ENCODE results near the gene CTXN1. TPM values are rescaled to one million over a fixed set of nuclear protein-coding genes. Genes with fewer than 3 reads are reported as not detected.

The CTXN1 gene
- polyA plus RNA-seq, 1 of the 3 experiments (the other 2 are of a cell fraction), result 53.8 TPM

- Histone ChIP-seq H2AFZ (ENCODE audit: low read depth) (no peak overlapping the region), H3K27ac (ENCODE audit: low read depth in 2 of 2, low read length in 1 of 2) (no peak overlapping the region), H3K27me3 (ENCODE audit: insufficient read depth) (no peaks in the 10 kb centered on the region), H3F3A (replicated peaks; ENCODE audit: insufficient read depth) (peaks cover 5% of the 10 kb centered on the region), H3K36me3 (replicated peaks in 1 of 2; ENCODE audit: control insufficient read depth in 1 of 2, insufficient read depth in 2 of 2, low read length in 1 of 2) (peaks cover 34 to 79% of the 10 kb centered on the region in 2 experiments), H3K4me3 (ENCODE audit: low read depth in 2 of 2, low read length in 1 of 2) (no peak overlapping the region), H3K4me2 (no peak overlapping the region), H3K9me2 (no peaks in the 10 kb centered on the region), H3K9me3 (no peaks in the 10 kb centered on the region), H3K79me2 (ENCODE audit: insufficient read depth) (no peaks in the 10 kb centered on the region), H3K4me1 (ENCODE audit: control insufficient read depth in 1 of 2, insufficient read depth in 2 of 2, low read depth in 1 of 2, low read length in 1 of 2) (no peaks in the 10 kb centered on the region), H4K20me1 (ENCODE audit: insufficient read depth) (no peaks in the 10 kb centered on the region), H3K9ac (no peak overlapping the region)
- ChIA-PET CTCF (interaction anchor here (1.1 kb wide), 1 partner anchor 8 kb away, joined by 5 read pairs; no protein-coding TSS in a partner anchor), POLR2A (no interaction called here)
- DNase-seq, result no peak
- WGBS (ENCODE audit: low lambda C conversion rate), result 92% methylated on average over 18 of the region's 22 CpGs
- TF ChIP-seq FOXM1 (IDR thresholded peaks at IDR 0.05; ENCODE audit: low read depth) (no peak), POLR2AphosphoS5 (IDR thresholded peaks at IDR 0.05; ENCODE audit: low read depth, low read length) (no peak), TEAD4 (IDR thresholded peaks at IDR 0.05; ENCODE audit: borderline replicate concordance, insufficient read depth) (no peak), GABPA (IDR thresholded peaks at IDR 0.05; ENCODE audit: low read depth) (no peak), TAF1 (IDR thresholded peaks at IDR 0.05; ENCODE audit: borderline replicate concordance, low read depth, low read length) (no peak), NFIC (IDR thresholded peaks at IDR 0.05; ENCODE audit: borderline replicate concordance) (no peak), RCOR1 (IDR thresholded peaks at IDR 0.05; ENCODE audit: low read length) (no peak)
- TF ChIP-seq, protein P1, sequence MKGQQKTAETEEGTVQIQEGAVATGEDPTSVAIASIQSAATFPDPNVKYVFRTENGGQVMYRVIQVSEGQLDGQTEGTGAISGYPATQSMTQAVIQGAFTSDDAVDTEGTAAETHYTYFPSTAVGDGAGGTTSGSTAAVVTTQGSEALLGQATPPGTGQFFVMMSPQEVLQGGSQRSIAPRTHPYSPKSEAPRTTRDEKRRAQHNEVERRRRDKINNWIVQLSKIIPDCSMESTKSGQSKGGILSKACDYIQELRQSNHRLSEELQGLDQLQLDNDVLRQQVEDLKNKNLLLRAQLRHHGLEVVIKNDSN (IDR thresholded peaks at IDR 0.05; ENCODE audit: borderline replicate concordance, low read depth), result no peak
Observed at GRCh38 chr19:7962644-7963268, 36.8 kb upstream of the CTXN1 start.

DNA sequence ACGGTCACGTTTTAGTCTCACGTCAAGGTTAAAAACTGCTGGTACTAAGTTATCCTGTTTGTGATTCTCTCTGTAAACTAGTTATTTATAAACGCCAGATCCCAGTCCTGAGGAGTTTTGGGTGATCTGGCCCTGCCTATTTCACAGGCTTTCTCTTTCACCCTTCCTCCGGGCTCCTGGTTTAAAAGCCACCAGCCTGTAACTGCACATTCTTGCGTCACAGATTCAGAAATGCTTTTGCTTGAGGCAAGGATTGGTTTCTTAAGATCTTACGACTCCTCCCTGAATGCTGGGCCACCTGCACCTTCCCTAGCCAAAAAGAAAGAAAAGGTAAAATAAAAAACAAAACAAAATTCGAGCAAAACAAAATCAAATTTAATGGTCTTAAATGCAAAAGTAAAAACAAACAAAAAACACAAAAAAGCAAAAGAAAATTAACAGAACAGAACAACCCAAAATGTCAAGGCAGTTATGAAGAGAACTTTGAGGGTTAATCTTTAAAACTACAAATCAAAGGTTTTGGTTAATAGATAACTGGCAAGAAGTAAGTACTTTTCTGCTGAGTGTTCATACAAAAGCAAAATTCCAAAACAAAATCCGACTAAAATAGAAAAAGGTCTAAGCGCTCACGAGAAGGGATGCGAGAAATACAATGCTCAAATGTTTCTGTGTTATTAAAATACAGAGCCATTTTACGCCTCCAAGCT is 36.1 kb upstream of the CTXN1 start:
- Histone ChIP-seq H3F3A (replicated peaks; ENCODE audit: insufficient read depth) (peaks cover 5% of the 10 kb centered on the region), H3K4me3 (ENCODE audit: low read depth in 2 of 2, low read length in 1 of 2) (no peak overlapping the region), H3K9ac (no peak overlapping the region), H3K9me3 (no peaks in the 10 kb centered on the region), H4K20me1 (ENCODE audit: insufficient read depth) (no peaks in the 10 kb centered on the region), H3K27ac (ENCODE audit: low read depth in 2 of 2, low read length in 1 of 2) (no peak overlapping the region), H3K36me3 (replicated peaks in 1 of 2; ENCODE audit: control insufficient read depth in 1 of 2, insufficient read depth in 2 of 2, low read length in 1 of 2) (peaks cover 27 to 72% of the 10 kb centered on the region in 2 experiments), H3K79me2 (ENCODE audit: insufficient read depth) (no peaks in the 10 kb centered on the region), H3K27me3 (ENCODE audit: insufficient read depth) (no peaks in the 10 kb centered on the region), H3K4me1 (ENCODE audit: control insufficient read depth in 1 of 2, insufficient read depth in 2 of 2, low read depth in 1 of 2, low read length in 1 of 2) (no peaks in the 10 kb centered on the region), H2AFZ (ENCODE audit: low read depth) (no peak overlapping the region), H3K9me2 (no peaks in the 10 kb centered on the region), H3K4me2 (no peak overlapping the region)
- ChIA-PET POLR2A (no interaction called here), CTCF (interaction anchor here (1.1 kb wide), 1 partner anchor 9 kb away, joined by 5 read pairs; no protein-coding TSS in a partner anchor)
- WGBS (ENCODE audit: low lambda C conversion rate), result 94% methylated on average over 13 of the region's 13 CpGs
- no peak for TF ChIP-seq SIN3A (IDR thresholded peaks at IDR 0.05; ENCODE audit: borderline replicate concordance, low read depth, low read length)
- no peak for TF ChIP-seq MXI1 (IDR thresholded peaks at IDR 0.05; ENCODE audit: low read depth, low read length)
- TF ChIP-seq CHD2 (IDR thresholded peaks at IDR 0.05; ENCODE audit: low read length, partially characterized antibody), result no peak
- no peak for TF ChIP-seq EP300 (IDR thresholded peaks at IDR 0.05; ENCODE audit: borderline replicate concordance in 1 of 2, low read depth in 1 of 2, low read length in 1 of 2)
- no peak for TF ChIP-seq TEAD4 (IDR thresholded peaks at IDR 0.05; ENCODE audit: borderline replicate concordance, insufficient read depth)
- no peak for TF ChIP-seq RFX5 (IDR thresholded peaks at IDR 0.05; ENCODE audit: low read length)
- no peak for TF ChIP-seq TAF1 (IDR thresholded peaks at IDR 0.05; ENCODE audit: borderline replicate concordance, low read depth, low read length)
- TF ChIP-seq FOSL2 (IDR thresholded peaks at IDR 0.05; ENCODE audit: borderline replicate concordance, low read depth), result no peak
- no peak for TF ChIP-seq POLR2AphosphoS5 (IDR thresholded peaks at IDR 0.05; ENCODE audit: low read depth, low read length)
- TF ChIP-seq PBX3 (IDR thresholded peaks at IDR 0.05), result no peak
- TF ChIP-seq NRF1 (IDR thresholded peaks at IDR 0.05; ENCODE audit: low read depth, low read length), result no peak
- no peak for TF ChIP-seq MAX (IDR thresholded peaks at IDR 0.05; ENCODE audit: low read depth)
- TF ChIP-seq FOXJ3 (CRISPR knock-in tag; IDR thresholded peaks at IDR 0.05), result no peak
- no peak for TF ChIP-seq EZH2phosphoT487 (IDR thresholded peaks at IDR 0.05; ENCODE audit: borderline replicate concordance, low read depth)
- TF ChIP-seq ELF1 (IDR thresholded peaks at IDR 0.05), result no peak
- TF ChIP-seq, protein P1 (IDR thresholded peaks at IDR 0.05; ENCODE audit: borderline replicate concordance, low read depth), result no peak
- no peak for TF ChIP-seq YY1 (IDR thresholded peaks at IDR 0.05; ENCODE audit: low read depth)
- no peak for TF ChIP-seq NFIC (IDR thresholded peaks at IDR 0.05; ENCODE audit: borderline replicate concordance)
- TF ChIP-seq GATA2 (CRISPR knock-in tag; IDR thresholded peaks at IDR 0.05), result no peak
- TF ChIP-seq RCOR1 (IDR thresholded peaks at IDR 0.05; ENCODE audit: low read length), result no peak
- DNase-seq, result no peak

Data from SK-N-SH (cell line).